A549 (cell line): Measurements from ENCODE around the gene MAEL. TPM values are rescaled to one million over a fixed set of nuclear protein-coding genes. Genes with fewer than 3 reads are reported as not detected.

Source experiments
- ATAC-seq, 2 experiments: fragments of 200-7000 bp in 1 of 2; fragments of >200 bp in 1 of 2; cut with Nextera tagmentation in 1 of 2; cut with Tn5 transposase in 1 of 2; 3 replicates each; pipeline versions ENCODE4 v1.8.0 to v1.9.1; 2018 to 2020; ENCODE audit warnings: mild to moderate bottlenecking in 1 of 2, moderate library complexity in 1 of 2
- CTCF ChIA-PET: fragments of 300-600 bp; sonication (Branson Sonifier 250); formaldehyde crosslinking; extraction: SDS; loops from one replicate; lab custom pipeline; 2021; ENCODE audit warnings: antibody characterized with exemption, inconsistent platforms; lab: Yijun Ruan, JAX
- POLR2A ChIA-PET: fragments of 350-600 bp; formaldehyde crosslinking; extraction: SDS; loops from one replicate; lab custom pipeline; 2021; ENCODE audit warnings: antibody characterized with exemption, inconsistent platforms; lab: Yijun Ruan, JAX
- DNase-seq, 2 experiments: peaks; one replicate each; pipeline versions ENCODE4 v3.0.0 to v3.0.0-alpha.2; 2011 to 2016; ENCODE audit warnings: low read depth in 1 of 2, low spot score in 1 of 2
- FAIRE-seq: peaks from 2 replicates; lab custom pipeline; 2011; peaks lifted over from hg19 to GRCh38; lab: Jason Lieb, UNC
- H3K27ac ChIP-seq, 2 experiments: fragments of >200 bp; sonication (Bioruptor Twin); formaldehyde crosslinking; 3 replicates each; pipeline ENCODE4 v1.5.1; 2016 to 2017
- H3K4me1 ChIP-seq: fragments of >200 bp; sonication (Bioruptor Twin); formaldehyde crosslinking; 3 replicates; pipeline ENCODE4 v1.6.1; 2016
- H3K4me2 ChIP-seq: fragments of >200 bp; sonication (Bioruptor Twin); formaldehyde crosslinking; 3 replicates; pipeline ENCODE4 v1.6.1; 2016
- H3K4me3 ChIP-seq: fragments of >200 bp; sonication (Bioruptor Twin); formaldehyde crosslinking; 3 replicates; pipeline ENCODE4 v1.5.1; 2016
- H3K9me3 ChIP-seq: fragments of >200 bp; sonication (Bioruptor Twin); formaldehyde crosslinking; 3 replicates; pipeline ENCODE4 v1.6.1; 2016
- CBX8 ChIP-seq: fragments of 200-600 bp; sonication (generic); IDR thresholded peaks from 2 replicates; pipeline ENCODE4 v1.6.1; 2016
- CEBPB ChIP-seq, 2 experiments: fragments of >200 bp in 1 of 2; sonication (Bioruptor Twin) in 1 of 2; formaldehyde crosslinking in 1 of 2; IDR thresholded peaks; 2 replicates each; pipeline ENCODE4 v1.6.1; 2012 to 2016
- ELK1 ChIP-seq: fragments of 150-350 bp; IDR thresholded peaks from 2 replicates; pipeline ENCODE4 v1.6.1; 2014; ENCODE audit warnings: low read depth, mild to moderate bottlenecking, low read length
- ESRRA ChIP-seq: fragments of 150-350 bp; IDR thresholded peaks from 2 replicates; pipeline ENCODE4 v1.6.1; 2014; ENCODE audit warnings: mild to moderate bottlenecking, low read length, borderline replicate concordance
- FOSB ChIP-seq: fragments of 250-450 bp; sonication (Bioruptor Pico); IDR thresholded peaks from 2 replicates; pipeline ENCODE4 v1.5.0; 2020; ENCODE audit warnings: mild to moderate bottlenecking, moderate library complexity
- FOXS1 ChIP-seq: fragments of 250-450 bp; sonication (Bioruptor Pico); IDR thresholded peaks from 2 replicates; pipeline ENCODE4 v1.5.0; 2020; ENCODE audit warnings: mild to moderate bottlenecking, moderate library complexity
- HES2 ChIP-seq: fragments of >200 bp; sonication (Bioruptor Twin); formaldehyde crosslinking; IDR thresholded peaks from 2 replicates; pipeline ENCODE4 v1.6.1; 2016
- HMGXB4 ChIP-seq: fragments of 250-450 bp; sonication (Bioruptor Pico); IDR thresholded peaks from 2 replicates; pipeline ENCODE4 v1.5.0; 2021; ENCODE audit warnings: mild to moderate bottlenecking, moderate library complexity, borderline replicate concordance
- HOXA7 ChIP-seq: fragments of 250-450 bp; sonication (Bioruptor Pico); IDR thresholded peaks from 2 replicates; pipeline ENCODE4 v1.5.0; 2020; ENCODE audit warnings: mild to moderate bottlenecking, moderate library complexity
- NPAS2 ChIP-seq: fragments of 250-450 bp; sonication (Bioruptor Pico); IDR thresholded peaks from 2 replicates; pipeline ENCODE4 v1.8.0; 2022; ENCODE audit warnings: mild to moderate bottlenecking, moderate library complexity, borderline replicate concordance
- PHF8 ChIP-seq: fragments of 200-600 bp; sonication (generic); IDR thresholded peaks from 2 replicates; pipeline ENCODE4 v1.6.1; 2016; ENCODE audit warnings: low read depth, mild to moderate bottlenecking, antibody characterized with exemption, moderate library complexity, borderline replicate concordance
- RCOR1 ChIP-seq: fragments of 150-350 bp; IDR thresholded peaks from 2 replicates; pipeline ENCODE4 v1.6.1; 2014; ENCODE audit warnings: antibody characterized with exemption, low read length, low read depth
- REST ChIP-seq: fragments of 200-600 bp; sonication (generic); IDR thresholded peaks from 2 replicates; pipeline ENCODE4 v1.6.1; 2016; ENCODE audit warnings: antibody characterized with exemption, mild to moderate bottlenecking, moderate library complexity
- TP53 ChIP-seq: fragments of 250-450 bp; sonication (Bioruptor Pico); IDR thresholded peaks from 2 replicates; pipeline ENCODE4 v1.5.0; 2021; ENCODE audit warnings: mild to moderate bottlenecking, moderate library complexity
- whole genome bisulfite sequencing: methylation state at CpG from one replicate; pipeline ENCODE4 v1.1.6; 2017; ENCODE audit errors: missing lambda C conversion rate; 5-methylcytosine and 5-hydroxymethylcytosine counted together
- polyA plus RNA-seq, 4 experiments: library from polyadenylated mRNA; depleted of rRNA in 3 of 4; stranded (reverse); fragments of >200 nt; fragmentation: RNase III in 1 of 4; extraction: RNeasy Plus Mini Kit Qiagen cat#74134 plus additional on column Dnase treatment in 1 of 4; gene quantifications; 2 replicates in 3 of 4; 3 replicates in 1 of 4; pipeline ENCODE4 v1.2.3, GENCODE V29; 2011 to 2017
- TF ChIP-seq, protein P1 (sequence below): fragments of 250-450 bp; sonication (Bioruptor Pico); IDR thresholded peaks from 2 replicates; pipeline ENCODE4 v1.5.0; 2020; ENCODE audit warnings: low read depth, mild to moderate bottlenecking, moderate library complexity

Gene MAEL
- polyA plus RNA-seq, 2 of the 4 experiments (the other 2 are of a cell fraction), result not detected

DNA sequence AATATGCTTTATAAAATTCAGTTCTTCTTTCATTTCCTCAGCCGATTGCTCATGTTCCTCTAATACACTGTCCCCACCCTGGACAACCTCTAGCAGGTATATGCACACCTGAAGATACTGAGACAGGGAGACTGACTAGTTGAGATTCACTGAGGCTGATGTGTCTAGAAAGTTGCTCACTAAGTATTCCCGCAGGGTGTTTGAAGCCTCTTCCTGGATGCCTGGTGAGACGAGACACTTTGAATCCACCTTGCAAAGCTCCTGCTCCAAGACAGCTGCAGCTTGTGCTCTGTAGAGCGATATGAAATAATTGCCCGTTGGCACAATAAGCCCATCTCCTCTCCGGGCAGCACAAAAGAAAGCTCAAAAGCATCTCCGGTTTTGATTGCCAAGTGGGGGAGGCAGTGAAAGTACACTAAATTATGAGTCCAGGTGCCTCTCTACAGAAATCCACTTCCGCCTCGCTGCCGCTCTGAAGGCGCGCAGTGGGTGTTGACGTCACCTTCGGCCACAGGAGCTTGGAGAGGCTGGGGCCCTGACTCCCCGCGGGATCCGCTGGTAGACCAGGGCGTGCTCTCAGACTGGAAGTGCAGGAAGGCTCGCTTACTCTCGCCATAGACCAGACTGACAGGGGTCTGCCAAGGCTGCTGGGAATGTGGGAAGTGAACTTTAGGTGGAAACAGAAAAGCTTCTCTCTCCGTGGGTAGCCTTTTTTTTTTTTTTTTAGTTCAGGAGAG is 54.8 kb downstream of the MAEL start (continued):
- TF ChIP-seq HES2 (no peak), HOXA7 (CRISPR knock-in tag) (no peak)

DNA sequence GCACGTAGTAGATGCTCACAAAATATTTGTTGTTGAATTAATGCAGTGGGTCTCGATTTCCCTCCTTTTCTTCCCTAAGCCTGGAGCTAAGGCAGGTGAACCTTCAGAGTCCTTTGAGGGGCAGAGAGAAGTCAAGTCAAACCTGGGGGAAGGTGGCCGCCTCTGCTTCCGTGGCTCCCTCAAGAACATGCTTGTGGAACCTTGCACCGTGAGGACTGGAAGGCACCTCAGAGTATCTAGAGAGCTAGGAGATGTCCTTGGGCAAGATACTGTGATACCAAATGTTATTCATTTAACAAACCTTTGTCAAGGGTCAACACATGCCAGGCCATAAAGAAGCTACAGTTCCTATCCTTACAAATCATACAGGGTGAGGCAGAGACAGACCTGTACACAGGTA is 62.8 kb downstream of the MAEL start:
- 80% methylated on average over 5 of the region's 5 CpGs for WGBS
- ChIA-PET POLR2A (no interaction called here), CTCF (interaction anchor here (0.8 to 18.6 kb wide), 5 partner anchors 8 to 143 kb away, joined by 3 to 534 read pairs (median 3); no protein-coding TSS in a partner anchor)
- Histone ChIP-seq H3K27ac (no peak overlapping the region), H3K9me3 (no peaks in the 10 kb centered on the region), H3K4me2 (no peak overlapping the region), H3K4me1 (no peaks in the 10 kb centered on the region), H3K4me3 (no peak overlapping the region)
- FAIRE-seq (no peak), DNase-seq (no peak), ATAC-seq (no peak)
- TF ChIP-seq PHF8 (no peak), NPAS2 (CRISPR knock-in tag) (no peak), FOSB (CRISPR knock-in tag) (no peak), ELK1 (no peak), HMGXB4 (CRISPR knock-in tag) (no peak), RCOR1 (no peak), TP53 (CRISPR knock-in tag) (no peak), CBX8 (no peak), HES2 (no peak), FOXS1 (no peak), CEBPB (IDR thresholded peaks at IDR 0.05) (no peak), ESRRA (no peak), REST (no peak)
- TF ChIP-seq, protein P1, sequence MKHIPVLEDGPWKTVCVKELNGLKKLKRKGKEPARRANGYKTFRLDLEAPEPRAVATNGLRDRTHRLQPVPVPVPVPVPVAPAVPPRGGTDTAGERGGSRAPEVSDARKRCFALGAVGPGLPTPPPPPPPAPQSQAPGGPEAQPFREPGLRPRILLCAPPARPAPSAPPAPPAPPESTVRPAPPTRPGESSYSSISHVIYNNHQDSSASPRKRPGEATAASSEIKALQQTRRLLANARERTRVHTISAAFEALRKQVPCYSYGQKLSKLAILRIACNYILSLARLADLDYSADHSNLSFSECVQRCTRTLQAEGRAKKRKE (CRISPR knock-in tag), result no peak
